Measurements from ENCODE around the gene ZFYVE9.
"Not testable (repeated sequence)": the region's sequence is repeated elsewhere in the genome, so short reads cannot be mapped to it uniquely, and the experiment has no call there.

Gene ZFYVE9

GRCh38 chr1:52192436-52192835 is 50.5 kb downstream of the ZFYVE9 start:
- DNase-seq, result no peak

- no peak for DNase-seq
Observed at GRCh38 chr1:52193985-52194384, 52.1 kb downstream of the ZFYVE9 start.

GRCh38 chr1:52195161-52195560 is 53.3 kb downstream of the ZFYVE9 start:
- DNase-seq, result no peak

GRCh38 chr1:52203935-52204625 is 62.2 kb downstream of the ZFYVE9 start:
- peak; percentile 79 for DNase-seq

- DNase-seq, result no peak
Observed at GRCh38 chr1:52204696-52205095, 62.8 kb downstream of the ZFYVE9 start.

- not testable (repeated sequence) for DNase-seq
Observed at GRCh38 chr1:52206686-52207085, 64.8 kb downstream of the ZFYVE9 start.

- no peak for DNase-seq
Observed at GRCh38 chr1:52209429-52209828, 67.5 kb downstream of the ZFYVE9 start.

- no peak for DNase-seq
Observed at GRCh38 chr1:52210044-52210443, 68.2 kb downstream of the ZFYVE9 start.

GRCh38 chr1:52216907-52217458 is 75.1 kb downstream of the ZFYVE9 start:
- DNase-seq, result peak; percentile 10

- no peak for DNase-seq
Observed at GRCh38 chr1:52225174-52225573, 83.3 kb downstream of the ZFYVE9 start.

- no peak for DNase-seq
Observed at GRCh38 chr1:52229494-52229893, 87.6 kb downstream of the ZFYVE9 start.

- no peak for DNase-seq
Observed at GRCh38 chr1:52233463-52233862, 91.6 kb downstream of the ZFYVE9 start.

GRCh38 chr1:52234014-52234413 is 92.1 kb downstream of the ZFYVE9 start:
- DNase-seq, result no peak

GRCh38 chr1:52234708-52235107 is 92.8 kb downstream of the ZFYVE9 start:
- no peak for DNase-seq

- DNase-seq, result no peak
Observed at GRCh38 chr1:52235646-52236045, 93.8 kb downstream of the ZFYVE9 start.

GRCh38 chr1:52237430-52237829 is 95.5 kb downstream of the ZFYVE9 start:
- DNase-seq, result peak; percentile 49

- no peak for DNase-seq
Observed at GRCh38 chr1:52238474-52238873, 96.6 kb downstream of the ZFYVE9 start.

GRCh38 chr1:52238887-52239707 is 97.2 kb downstream of the ZFYVE9 start:
- peak; percentile 8 for DNase-seq

- peak; percentile 84 for DNase-seq
Observed at GRCh38 chr1:52239708-52240001, 97.8 kb downstream of the ZFYVE9 start.

GRCh38 chr1:52240592-52241210 is 98.8 kb downstream of the ZFYVE9 start:
- DNase-seq, result peak; percentile 36

- no peak for DNase-seq
Observed at GRCh38 chr1:52243221-52243987, 101.5 kb downstream of the ZFYVE9 start.

GRCh38 chr1:52249831-52250230 is 107.9 kb downstream of the ZFYVE9 start:
- no peak for DNase-seq

GRCh38 chr1:52253421-52253820 is 111.5 kb downstream of the ZFYVE9 start:
- DNase-seq, result no peak
